ENCODE measurements around the gene GRIPAP1.

DNA sequence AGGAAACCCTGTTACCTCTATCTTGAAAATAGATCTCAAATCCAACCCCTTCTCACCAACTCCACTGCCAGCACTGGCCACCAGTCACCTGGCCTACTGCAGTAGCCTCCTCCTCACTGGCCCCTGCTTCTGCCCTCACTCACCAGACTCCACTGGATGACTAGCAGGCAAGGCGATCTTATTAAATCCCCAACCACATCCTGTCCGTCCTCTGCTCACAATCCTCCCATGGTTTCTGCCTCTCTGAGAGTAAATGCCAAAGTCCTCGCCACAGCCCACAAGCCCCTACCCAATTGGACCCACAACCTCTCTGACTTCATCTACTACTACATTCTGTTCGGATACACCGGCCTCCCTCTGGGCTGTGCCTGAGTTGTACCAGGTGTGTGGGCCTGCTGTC lies 77.8 kb downstream of the GRIPAP1 start:
- no peak for TF ChIP-seq POLR2AphosphoS5 (IDR thresholded peaks at IDR 0.05; ENCODE audit: low read depth)
- TF ChIP-seq REST (IDR thresholded peaks at IDR 0.05; ENCODE audit: insufficient replicate concordance, low read depth): no peak
- TF ChIP-seq, protein P1, sequence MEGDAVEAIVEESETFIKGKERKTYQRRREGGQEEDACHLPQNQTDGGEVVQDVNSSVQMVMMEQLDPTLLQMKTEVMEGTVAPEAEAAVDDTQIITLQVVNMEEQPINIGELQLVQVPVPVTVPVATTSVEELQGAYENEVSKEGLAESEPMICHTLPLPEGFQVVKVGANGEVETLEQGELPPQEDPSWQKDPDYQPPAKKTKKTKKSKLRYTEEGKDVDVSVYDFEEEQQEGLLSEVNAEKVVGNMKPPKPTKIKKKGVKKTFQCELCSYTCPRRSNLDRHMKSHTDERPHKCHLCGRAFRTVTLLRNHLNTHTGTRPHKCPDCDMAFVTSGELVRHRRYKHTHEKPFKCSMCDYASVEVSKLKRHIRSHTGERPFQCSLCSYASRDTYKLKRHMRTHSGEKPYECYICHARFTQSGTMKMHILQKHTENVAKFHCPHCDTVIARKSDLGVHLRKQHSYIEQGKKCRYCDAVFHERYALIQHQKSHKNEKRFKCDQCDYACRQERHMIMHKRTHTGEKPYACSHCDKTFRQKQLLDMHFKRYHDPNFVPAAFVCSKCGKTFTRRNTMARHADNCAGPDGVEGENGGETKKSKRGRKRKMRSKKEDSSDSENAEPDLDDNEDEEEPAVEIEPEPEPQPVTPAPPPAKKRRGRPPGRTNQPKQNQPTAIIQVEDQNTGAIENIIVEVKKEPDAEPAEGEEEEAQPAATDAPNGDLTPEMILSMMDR (IDR thresholded peaks at IDR 0.05; ENCODE audit: insufficient read depth, low read length): no peak
- no peak for TF ChIP-seq GABPA (IDR thresholded peaks at IDR 0.05; ENCODE audit: low read depth)
- TF ChIP-seq SPI1 (IDR thresholded peaks at IDR 0.05; ENCODE audit: borderline replicate concordance, low read depth): no peak
